Measurements from ENCODE around the gene ANKIB1.
"Not testable (repeated sequence)": the region's sequence is repeated elsewhere in the genome, so short reads cannot be mapped to it uniquely, and the experiment has no call there.

The ANKIB1 gene

GRCh38 chr7:92330835-92331438 is 85.2 kb downstream of the ANKIB1 start:
- DNase-seq = no peak

- no peak for DNase-seq
Observed at GRCh38 chr7:92331508-92331907, 85.7 kb downstream of the ANKIB1 start.

GRCh38 chr7:92332782-92333181 is 87.0 kb downstream of the ANKIB1 start:
- DNase-seq = no peak

- no peak for DNase-seq
Observed at GRCh38 chr7:92333866-92334265, 88.1 kb downstream of the ANKIB1 start.

- DNase-seq = no peak
Observed at GRCh38 chr7:92335574-92335973, 89.8 kb downstream of the ANKIB1 start.

- no peak for DNase-seq
Observed at GRCh38 chr7:92336662-92337340, 91.0 kb downstream of the ANKIB1 start.

GRCh38 chr7:92340016-92340415 is 94.2 kb downstream of the ANKIB1 start:
- DNase-seq = no peak

- no peak for DNase-seq
Observed at GRCh38 chr7:92343714-92344113, 97.9 kb downstream of the ANKIB1 start.

- DNase-seq = no peak
Observed at GRCh38 chr7:92352009-92352408, 106.2 kb downstream of the ANKIB1 start.

- DNase-seq = no peak
Observed at GRCh38 chr7:92354214-92354613, 108.4 kb downstream of the ANKIB1 start.

GRCh38 chr7:92356406-92356805 is 110.6 kb downstream of the ANKIB1 start:
- DNase-seq = no peak

- no peak for DNase-seq
Observed at GRCh38 chr7:92357260-92357659, 111.5 kb downstream of the ANKIB1 start.

GRCh38 chr7:92359179-92359578 is 113.4 kb downstream of the ANKIB1 start:
- not testable (repeated sequence) for DNase-seq

- no peak for DNase-seq
Observed at GRCh38 chr7:92359801-92360200, 114.0 kb downstream of the ANKIB1 start.

GRCh38 chr7:92360387-92360786 is 114.6 kb downstream of the ANKIB1 start:
- no peak for DNase-seq

- no peak for DNase-seq
Observed at GRCh38 chr7:92362131-92362530, 116.4 kb downstream of the ANKIB1 start.

GRCh38 chr7:92366730-92367129 is 121.0 kb downstream of the ANKIB1 start:
- no peak for DNase-seq

GRCh38 chr7:92368741-92369140 is 123.0 kb downstream of the ANKIB1 start:
- no peak for DNase-seq

GRCh38 chr7:92375013-92375412 is 129.2 kb downstream of the ANKIB1 start:
- DNase-seq = no peak

- no peak for DNase-seq
Observed at GRCh38 chr7:92391071-92391470, 145.3 kb downstream of the ANKIB1 start.

GRCh38 chr7:92397542-92397941 is 151.8 kb downstream of the ANKIB1 start:
- no peak for DNase-seq

GRCh38 chr7:92400013-92400412 is 154.2 kb downstream of the ANKIB1 start:
- DNase-seq = no peak

- no peak for DNase-seq
Observed at GRCh38 chr7:92402920-92403759, 157.4 kb downstream of the ANKIB1 start.

GRCh38 chr7:92403760-92404074 is 157.9 kb downstream of the ANKIB1 start:
- no peak for DNase-seq

All from activated T-cell treated with anti-CD3 and anti-CD28 coated beads for 4 hours (primary cell).